ENCODE results near the gene SLC27A6. TPM values are rescaled to one million over a fixed set of nuclear protein-coding genes. Genes with fewer than 3 reads are reported as not detected.

The SLC27A6 gene
- total and polyA plus RNA-seq, 2 experiments from 2014 or later = 2.0 to 4.8 TPM

DNA sequence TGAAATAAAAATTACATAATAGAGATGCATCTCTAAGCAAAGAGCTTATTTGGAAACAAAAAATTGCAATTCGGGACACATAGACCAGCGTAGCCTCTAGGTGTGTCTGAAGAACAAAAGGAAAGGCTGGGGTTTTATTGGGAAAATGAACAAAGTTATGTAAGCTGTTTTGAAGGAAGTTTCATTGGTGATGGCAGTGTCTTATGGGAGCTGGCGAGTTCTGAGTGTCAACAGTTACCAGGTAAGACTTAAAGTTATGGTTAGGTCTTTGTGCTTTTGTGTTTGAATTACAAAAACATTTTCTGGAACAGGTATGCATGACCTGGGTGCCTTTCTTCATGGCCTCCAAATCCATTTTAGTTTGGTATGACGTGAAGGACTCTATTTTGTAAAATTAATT lies 48.9 kb downstream of the SLC27A6 start:
- no peak for ATAC-seq
- Histone ChIP-seq H3K36me3 (ENCODE audit: insufficient read depth) (no peaks in the 10 kb centered on the region), H3K79me2 (replicated peaks; ENCODE audit: insufficient read depth) (no peaks in the 10 kb centered on the region), H3F3A (replicated peaks; ENCODE audit: low read depth) (no peaks in the 10 kb centered on the region), H3K27me3 (ENCODE audit: insufficient read depth) (no peaks in the 10 kb centered on the region), H3K4me3 (no peak overlapping the region), H3K27ac (ENCODE audit: low read depth) (no peak overlapping the region), H3K4me1 (ENCODE audit: insufficient read depth) (no peaks in the 10 kb centered on the region), H3K9me2 (ENCODE audit: insufficient read depth) (no peaks in the 10 kb centered on the region), H4K20me1 (replicated peaks; ENCODE audit: insufficient read depth) (no peaks in the 10 kb centered on the region), H3K4me2 (no peak overlapping the region), H2AFZ (no peak overlapping the region)
- DNase-seq (ENCODE audit: low spot score) = no peak
- no peaks in the 10 kb centered on the region for H3K36me3 Mint-ChIP-seq (ENCODE audit: low read depth)
- no peaks in the 10 kb centered on the region for H3K9me3 Mint-ChIP-seq
- no peak overlapping the region for H3K27ac Mint-ChIP-seq
- no peaks in the 10 kb centered on the region for H3K4me1 Mint-ChIP-seq
- TF ChIP-seq, protein P1, sequence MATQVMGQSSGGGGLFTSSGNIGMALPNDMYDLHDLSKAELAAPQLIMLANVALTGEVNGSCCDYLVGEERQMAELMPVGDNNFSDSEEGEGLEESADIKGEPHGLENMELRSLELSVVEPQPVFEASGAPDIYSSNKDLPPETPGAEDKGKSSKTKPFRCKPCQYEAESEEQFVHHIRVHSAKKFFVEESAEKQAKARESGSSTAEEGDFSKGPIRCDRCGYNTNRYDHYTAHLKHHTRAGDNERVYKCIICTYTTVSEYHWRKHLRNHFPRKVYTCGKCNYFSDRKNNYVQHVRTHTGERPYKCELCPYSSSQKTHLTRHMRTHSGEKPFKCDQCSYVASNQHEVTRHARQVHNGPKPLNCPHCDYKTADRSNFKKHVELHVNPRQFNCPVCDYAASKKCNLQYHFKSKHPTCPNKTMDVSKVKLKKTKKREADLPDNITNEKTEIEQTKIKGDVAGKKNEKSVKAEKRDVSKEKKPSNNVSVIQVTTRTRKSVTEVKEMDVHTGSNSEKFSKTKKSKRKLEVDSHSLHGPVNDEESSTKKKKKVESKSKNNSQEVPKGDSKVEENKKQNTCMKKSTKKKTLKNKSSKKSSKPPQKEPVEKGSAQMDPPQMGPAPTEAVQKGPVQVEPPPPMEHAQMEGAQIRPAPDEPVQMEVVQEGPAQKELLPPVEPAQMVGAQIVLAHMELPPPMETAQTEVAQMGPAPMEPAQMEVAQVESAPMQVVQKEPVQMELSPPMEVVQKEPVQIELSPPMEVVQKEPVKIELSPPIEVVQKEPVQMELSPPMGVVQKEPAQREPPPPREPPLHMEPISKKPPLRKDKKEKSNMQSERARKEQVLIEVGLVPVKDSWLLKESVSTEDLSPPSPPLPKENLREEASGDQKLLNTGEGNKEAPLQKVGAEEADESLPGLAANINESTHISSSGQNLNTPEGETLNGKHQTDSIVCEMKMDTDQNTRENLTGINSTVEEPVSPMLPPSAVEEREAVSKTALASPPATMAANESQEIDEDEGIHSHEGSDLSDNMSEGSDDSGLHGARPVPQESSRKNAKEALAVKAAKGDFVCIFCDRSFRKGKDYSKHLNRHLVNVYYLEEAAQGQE (IDR thresholded peaks at IDR 0.05; ENCODE audit: unreplicated experiment) = no peak
- TF ChIP-seq CREB1 (CRISPR knock-in tag; IDR thresholded peaks at IDR 0.05; ENCODE audit: low read depth) (no peak), ZNF114 (CRISPR knock-in tag; IDR thresholded peaks at IDR 0.05) (no peak), POLR2AphosphoS5 (IDR thresholded peaks at IDR 0.05; ENCODE audit: low read depth) (no peak), JUNB (IDR thresholded peaks at IDR 0.05; ENCODE audit: unreplicated experiment) (no peak), STAT1 (IDR thresholded peaks at IDR 0.05; ENCODE audit: unreplicated experiment) (no peak), NANOG (IDR thresholded peaks at IDR 0.05; ENCODE audit: borderline replicate concordance) (no peak), EZH2 (IDR thresholded peaks at IDR 0.05; ENCODE audit: low read depth, unreplicated experiment) (no peak), EZH2phosphoT487 (IDR thresholded peaks at IDR 0.05; ENCODE audit: unreplicated experiment) (no peak)
- TF ChIP-seq, protein P2, sequence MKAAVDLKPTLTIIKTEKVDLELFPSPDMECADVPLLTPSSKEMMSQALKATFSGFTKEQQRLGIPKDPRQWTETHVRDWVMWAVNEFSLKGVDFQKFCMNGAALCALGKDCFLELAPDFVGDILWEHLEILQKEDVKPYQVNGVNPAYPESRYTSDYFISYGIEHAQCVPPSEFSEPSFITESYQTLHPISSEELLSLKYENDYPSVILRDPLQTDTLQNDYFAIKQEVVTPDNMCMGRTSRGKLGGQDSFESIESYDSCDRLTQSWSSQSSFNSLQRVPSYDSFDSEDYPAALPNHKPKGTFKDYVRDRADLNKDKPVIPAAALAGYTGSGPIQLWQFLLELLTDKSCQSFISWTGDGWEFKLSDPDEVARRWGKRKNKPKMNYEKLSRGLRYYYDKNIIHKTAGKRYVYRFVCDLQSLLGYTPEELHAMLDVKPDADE (IDR thresholded peaks at IDR 0.05) = no peak
- TF ChIP-seq, protein P3, sequence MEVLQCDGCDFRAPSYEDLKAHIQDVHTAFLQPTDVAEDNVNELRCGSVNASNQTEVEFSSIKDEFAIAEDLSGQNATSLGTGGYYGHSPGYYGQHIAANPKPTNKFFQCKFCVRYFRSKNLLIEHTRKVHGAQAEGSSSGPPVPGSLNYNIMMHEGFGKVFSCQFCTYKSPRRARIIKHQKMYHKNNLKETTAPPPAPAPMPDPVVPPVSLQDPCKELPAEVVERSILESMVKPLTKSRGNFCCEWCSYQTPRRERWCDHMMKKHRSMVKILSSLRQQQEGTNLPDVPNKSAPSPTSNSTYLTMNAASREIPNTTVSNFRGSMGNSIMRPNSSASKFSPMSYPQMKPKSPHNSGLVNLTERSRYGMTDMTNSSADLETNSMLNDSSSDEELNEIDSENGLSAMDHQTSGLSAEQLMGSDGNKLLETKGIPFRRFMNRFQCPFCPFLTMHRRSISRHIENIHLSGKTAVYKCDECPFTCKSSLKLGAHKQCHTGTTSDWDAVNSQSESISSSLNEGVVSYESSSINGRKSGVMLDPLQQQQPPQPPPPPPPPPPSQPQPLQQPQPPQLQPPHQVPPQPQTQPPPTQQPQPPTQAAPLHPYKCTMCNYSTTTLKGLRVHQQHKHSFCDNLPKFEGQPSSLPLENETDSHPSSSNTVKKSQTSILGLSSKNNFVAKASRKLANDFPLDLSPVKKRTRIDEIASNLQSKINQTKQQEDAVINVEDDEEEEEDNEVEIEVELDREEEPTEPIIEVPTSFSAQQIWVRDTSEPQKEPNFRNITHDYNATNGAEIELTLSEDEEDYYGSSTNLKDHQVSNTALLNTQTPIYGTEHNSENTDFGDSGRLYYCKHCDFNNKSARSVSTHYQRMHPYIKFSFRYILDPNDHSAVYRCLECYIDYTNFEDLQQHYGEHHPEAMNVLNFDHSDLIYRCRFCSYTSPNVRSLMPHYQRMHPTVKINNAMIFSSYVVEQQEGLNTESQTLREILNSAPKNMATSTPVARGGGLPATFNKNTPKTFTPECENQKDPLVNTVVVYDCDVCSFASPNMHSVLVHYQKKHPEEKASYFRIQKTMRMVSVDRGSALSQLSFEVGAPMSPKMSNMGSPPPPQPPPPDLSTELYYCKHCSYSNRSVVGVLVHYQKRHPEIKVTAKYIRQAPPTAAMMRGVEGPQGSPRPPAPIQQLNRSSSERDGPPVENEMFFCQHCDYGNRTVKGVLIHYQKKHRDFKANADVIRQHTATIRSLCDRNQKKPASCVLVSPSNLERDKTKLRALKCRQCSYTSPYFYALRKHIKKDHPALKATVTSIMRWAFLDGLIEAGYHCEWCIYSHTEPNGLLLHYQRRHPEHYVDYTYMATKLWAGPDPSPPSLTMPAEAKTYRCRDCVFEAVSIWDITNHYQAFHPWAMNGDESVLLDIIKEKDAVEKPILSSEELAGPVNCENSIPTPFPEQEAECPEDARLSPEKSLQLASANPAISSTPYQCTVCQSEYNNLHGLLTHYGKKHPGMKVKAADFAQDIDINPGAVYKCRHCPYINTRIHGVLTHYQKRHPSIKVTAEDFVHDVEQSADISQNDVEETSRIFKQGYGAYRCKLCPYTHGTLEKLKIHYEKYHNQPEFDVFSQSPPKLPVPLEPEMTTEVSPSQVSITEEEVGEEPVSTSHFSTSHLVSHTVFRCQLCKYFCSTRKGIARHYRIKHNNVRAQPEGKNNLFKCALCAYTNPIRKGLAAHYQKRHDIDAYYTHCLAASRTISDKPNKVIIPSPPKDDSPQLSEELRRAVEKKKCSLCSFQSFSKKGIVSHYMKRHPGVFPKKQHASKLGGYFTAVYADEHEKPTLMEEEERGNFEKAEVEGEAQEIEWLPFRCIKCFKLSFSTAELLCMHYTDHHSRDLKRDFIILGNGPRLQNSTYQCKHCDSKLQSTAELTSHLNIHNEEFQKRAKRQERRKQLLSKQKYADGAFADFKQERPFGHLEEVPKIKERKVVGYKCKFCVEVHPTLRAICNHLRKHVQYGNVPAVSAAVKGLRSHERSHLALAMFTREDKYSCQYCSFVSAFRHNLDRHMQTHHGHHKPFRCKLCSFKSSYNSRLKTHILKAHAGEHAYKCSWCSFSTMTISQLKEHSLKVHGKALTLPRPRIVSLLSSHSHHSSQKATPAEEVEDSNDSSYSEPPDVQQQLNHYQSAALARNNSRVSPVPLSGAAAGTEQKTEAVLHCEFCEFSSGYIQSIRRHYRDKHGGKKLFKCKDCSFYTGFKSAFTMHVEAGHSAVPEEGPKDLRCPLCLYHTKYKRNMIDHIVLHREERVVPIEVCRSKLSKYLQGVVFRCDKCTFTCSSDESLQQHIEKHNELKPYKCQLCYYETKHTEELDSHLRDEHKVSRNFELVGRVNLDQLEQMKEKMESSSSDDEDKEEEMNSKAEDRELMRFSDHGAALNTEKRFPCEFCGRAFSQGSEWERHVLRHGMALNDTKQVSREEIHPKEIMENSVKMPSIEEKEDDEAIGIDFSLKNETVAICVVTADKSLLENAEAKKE (CRISPR knock-in tag; IDR thresholded peaks at IDR 0.05) = no peak
- TF ChIP-seq, protein P4, sequence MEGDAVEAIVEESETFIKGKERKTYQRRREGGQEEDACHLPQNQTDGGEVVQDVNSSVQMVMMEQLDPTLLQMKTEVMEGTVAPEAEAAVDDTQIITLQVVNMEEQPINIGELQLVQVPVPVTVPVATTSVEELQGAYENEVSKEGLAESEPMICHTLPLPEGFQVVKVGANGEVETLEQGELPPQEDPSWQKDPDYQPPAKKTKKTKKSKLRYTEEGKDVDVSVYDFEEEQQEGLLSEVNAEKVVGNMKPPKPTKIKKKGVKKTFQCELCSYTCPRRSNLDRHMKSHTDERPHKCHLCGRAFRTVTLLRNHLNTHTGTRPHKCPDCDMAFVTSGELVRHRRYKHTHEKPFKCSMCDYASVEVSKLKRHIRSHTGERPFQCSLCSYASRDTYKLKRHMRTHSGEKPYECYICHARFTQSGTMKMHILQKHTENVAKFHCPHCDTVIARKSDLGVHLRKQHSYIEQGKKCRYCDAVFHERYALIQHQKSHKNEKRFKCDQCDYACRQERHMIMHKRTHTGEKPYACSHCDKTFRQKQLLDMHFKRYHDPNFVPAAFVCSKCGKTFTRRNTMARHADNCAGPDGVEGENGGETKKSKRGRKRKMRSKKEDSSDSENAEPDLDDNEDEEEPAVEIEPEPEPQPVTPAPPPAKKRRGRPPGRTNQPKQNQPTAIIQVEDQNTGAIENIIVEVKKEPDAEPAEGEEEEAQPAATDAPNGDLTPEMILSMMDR (conservative IDR thresholded peaks at IDR 0.05; ENCODE audit: low read depth in 2 of 2) = no peak
- H3K27me3 Mint-ChIP-seq (ENCODE audit: insufficient read depth, low read depth, poor library complexity) = peaks cover 2% of the 10 kb centered on the region
- H3K4me3 Mint-ChIP-seq = no peak overlapping the region

Data from GM23338 (cell line).